ENCODE measurements around the gene DDX46.
"Not testable (repeated sequence)": the region's sequence is repeated elsewhere in the genome, so short reads cannot be mapped to it uniquely, and the experiment has no call there.

GRCh38 chr5:134767528-134768291, 9.1 kb downstream of the DDX46 start:
- TF ChIP-seq POLR2AphosphoS5, POLR2A (IDR thresholded peaks at IDR 0.05; ENCODE audit: low read depth, low read length): not testable (repeated sequence)
